B cell (primary cell): ENCODE data around the gene ARSI. TPM values are rescaled to one million over a fixed set of nuclear protein-coding genes. Genes with fewer than 3 reads are reported as not detected.
"Not testable (repeated sequence)": the region's sequence is repeated elsewhere in the genome, so short reads cannot be mapped to it uniquely, and the experiment has no call there.

Source experiments
- ATAC-seq: fragments of 200-7000 bp; cut with Tn5 transposase; one replicate; pipeline ENCODE4 v1.10.0; 2021; ENCODE audit warnings: low read depth, mild to moderate bottlenecking, moderate number of reproducible peaks, moderate library complexity
- CTCF ChIA-PET: fragments of 350-600 bp; sonication (Branson Sonifier 250); formaldehyde crosslinking; loops from one replicate; lab custom pipeline; 2021; ENCODE audit warnings: antibody characterized with exemption, inconsistent platforms; lab: Charles Lee
- POLR2A ChIA-PET: fragments of 350-600 bp; sonication (Branson Sonifier 250); formaldehyde crosslinking; loops from one replicate; lab custom pipeline; 2021; ENCODE audit warnings: antibody characterized with exemption; lab: Charles Lee
- DNase-seq: peaks from one replicate; pipeline ENCODE4 v3.0.0; 2013
- H2AFZ ChIP-seq: 2 replicates; pipeline ENCODE4 v1.6.1; 2012; ENCODE audit warnings: mild to moderate bottlenecking, low read depth, low read length; ENCODE audit not compliant: insufficient read depth, poor library complexity, severe bottlenecking
- H3K27ac ChIP-seq, 2 donors: 1 replicate in 1 of 2; 2 replicates in 1 of 2; pipeline ENCODE4 v1.5.1; 2012 to 2013; ENCODE audit warnings: low read length in 2 of 2, mild to moderate bottlenecking in 2 of 2, moderate library complexity in 1 of 2
- H3K27me3 ChIP-seq, 4 experiments: fragments of 200-600 bp in 1 of 4; sonication (generic) in 1 of 4; replicated peaks in 1 of 4; 1 replicate in 2 of 4; 2 replicates in 2 of 4; pipeline versions ENCODE4 v1.6.1 to v1.7.0; 2013 to 2016; ENCODE audit warnings: low read length in 3 of 4, mild to moderate bottlenecking in 2 of 4, mixed read lengths in 1 of 4, moderate library complexity in 1 of 4; ENCODE audit not compliant: insufficient read depth in 4 of 4, control insufficient read depth in 3 of 4; ENCODE audit errors: control extremely low read depth in 1 of 4
- H3K36me3 ChIP-seq, 2 experiments: replicated peaks in 1 of 2; 1 replicate in 1 of 2; 2 replicates in 1 of 2; pipeline versions ENCODE4 v1.6.1 to v1.7.1; 2013; ENCODE audit warnings: low read length in 1 of 2; ENCODE audit not compliant: insufficient read depth in 2 of 2, control insufficient read depth in 1 of 2; ENCODE audit errors: control extremely low read depth in 1 of 2, extremely low read depth in 1 of 2
- H3K4me1 ChIP-seq, 2 donors: fragments of 200-600 bp in 1 of 2; sonication (generic) in 1 of 2; 1 replicate in 1 of 2; 2 replicates in 1 of 2; pipeline versions ENCODE4 v1.5.1 to v1.6.1; 2013 to 2017; ENCODE audit warnings: low read length in 2 of 2; ENCODE audit not compliant: control insufficient read depth in 2 of 2, insufficient read depth in 2 of 2
- H3K4me2 ChIP-seq: replicated peaks from 2 replicates; pipeline ENCODE3; 2012; ENCODE audit warnings: mild to moderate bottlenecking, low read depth, low read length; ENCODE audit not compliant: poor library complexity, severe bottlenecking
- H3K4me3 ChIP-seq, 5 experiments: fragments of 200-600 bp in 1 of 5; sonication (generic) in 1 of 5; 1 replicate in 3 of 5; 2 replicates in 2 of 5; pipeline versions ENCODE4 v1.5.1 to v1.7.0; 2011 to 2016; ENCODE audit warnings: low read length in 4 of 5, mild to moderate bottlenecking in 4 of 5, low read depth in 2 of 5, control low read depth in 1 of 5, moderate library complexity in 1 of 5; ENCODE audit not compliant: insufficient read depth in 1 of 5; ENCODE audit errors: control extremely low read depth in 1 of 5, extremely low read depth in 1 of 5
- H3K79me2 ChIP-seq: fragments of 200-600 bp; sonication (generic); one replicate; pipeline ENCODE4 v1.6.0; 2016; ENCODE audit warnings: low read length; ENCODE audit not compliant: control insufficient read depth, insufficient read depth
- H3K9ac ChIP-seq: fragments of 200-600 bp; sonication (generic); 2 replicates; pipeline ENCODE4 v1.6.1; 2017; ENCODE audit warnings: mild to moderate bottlenecking, low read length, moderate library complexity
- H3K9me3 ChIP-seq, 3 donors: one replicate each; pipeline versions ENCODE4 v1.6.1 to v1.7.1; 2013; ENCODE audit warnings: low read length in 2 of 3; ENCODE audit not compliant: control insufficient read depth in 2 of 3, insufficient read depth in 1 of 3; ENCODE audit errors: control extremely low read depth in 1 of 3
- H4K20me1 ChIP-seq: 2 replicates; pipeline ENCODE4 v1.6.0; 2012; ENCODE audit warnings: mild to moderate bottlenecking, low read length; ENCODE audit not compliant: insufficient read depth, control insufficient read depth, poor library complexity, severe bottlenecking
- H3K27ac Mint-ChIP-seq: one replicate; pipeline ENCODE4 v1.8.0; 2021; ENCODE audit warnings: mixed read lengths
- H3K27me3 Mint-ChIP-seq: one replicate; pipeline ENCODE4 v1.8.0; 2021; ENCODE audit warnings: mixed read lengths
- H3K4me1 Mint-ChIP-seq: one replicate; pipeline ENCODE4 v1.8.0; 2021; ENCODE audit warnings: mixed read lengths
- H3K4me3 Mint-ChIP-seq: one replicate; pipeline ENCODE4 v1.8.0; 2021; ENCODE audit warnings: mixed read lengths
- H3K9me3 Mint-ChIP-seq: one replicate; pipeline ENCODE4 v1.8.0; 2022; ENCODE audit warnings: mixed read lengths; ENCODE audit not compliant: insufficient read depth
- CTCF ChIP-seq: fragments of 200-600 bp; IDR thresholded peaks from one replicate; pipeline ENCODE4 v1.8.0; 2022; ENCODE audit warnings: antibody characterized with exemption, mild to moderate bottlenecking
- EZH2 ChIP-seq: IDR thresholded peaks from 2 replicates; pipeline ENCODE4 v1.6.1; 2012; ENCODE audit warnings: borderline replicate concordance, low read depth, mild to moderate bottlenecking, moderate library complexity, low read length; ENCODE audit not compliant: insufficient read depth, poor library complexity, severe bottlenecking
- WGBS: methylation state at CpG from one replicate; pipeline ENCODE4 v1.1.5; 2013; ENCODE audit warnings: missing lambda C conversion rate; ENCODE audit not compliant: insufficient coverage; 5-methylcytosine and 5-hydroxymethylcytosine counted together
- intact Hi-C: fragments of 100-400 bp; cut with micrococcal nuclease; formaldehyde crosslinking; loops from one replicate; pipeline ENCODE4 v1.10.0; 2022
- polyA plus RNA-seq: library from polyadenylated mRNA; depleted of rRNA; stranded (reverse); fragments of >200 nt; gene quantifications from 2 replicates; pipeline ENCODE4 v1.2.3, GENCODE V29; 2012
- total RNA-seq, 2 donors: library from RNA; stranded (reverse); fragments of 120-200 nt in 1 of 2; gene quantifications; 1 replicate in 1 of 2; 2 replicates in 1 of 2; pipeline versions ENCODE4 v1.2.3 to v1.2.4, GENCODE V29; 2013 to 2022

The ARSI gene
- total and polyA plus RNA-seq, 2 donors (not counting 1 experiment from before 2014, with no cell fraction given): not detected

GRCh38 chr5:150248946-150249345 lies 53.8 kb downstream of the ARSI start:
- peaks cover 0 to 5% (median 0%) of the 10 kb centered on the region in 3 donors for H3K9me3 ChIP-seq
- ChIA-PET POLR2A (no interaction called here), CTCF (no interaction called here)
- intact Hi-C loops: no loop called here
- H3K4me3 ChIP-seq: no peak overlapping the region
- H3K9ac ChIP-seq: no peak overlapping the region
- H3K4me2 ChIP-seq: no peak overlapping the region
- peaks cover 7% of the 10 kb centered on the region for H3K27me3 Mint-ChIP-seq
- no peaks in the 10 kb centered on the region for H3K4me1 Mint-ChIP-seq
- no peak overlapping the region for H2AFZ ChIP-seq
- no peak overlapping the region for H3K27ac Mint-ChIP-seq
- no peaks in the 10 kb centered on the region for H3K9me3 Mint-ChIP-seq
- peaks cover 0 to 3% (median 0%) of the 10 kb centered on the region in 4 experiments for H3K27me3 ChIP-seq
- H3K4me1 ChIP-seq: no peaks in the 10 kb centered on the region
- H3K27ac ChIP-seq: no peak overlapping the region
- H3K36me3 ChIP-seq: no peaks in the 10 kb centered on the region
- H3K79me2 ChIP-seq: no peaks in the 10 kb centered on the region
- H4K20me1 ChIP-seq: no peaks in the 10 kb centered on the region
- no peak for TF ChIP-seq EZH2
- no peak for TF ChIP-seq CTCF
- WGBS: 92% methylated on average over 3 of the region's 3 CpGs
- DNase-seq: no peak
- no peak for ATAC-seq
- no peak overlapping the region for H3K4me3 Mint-ChIP-seq

GRCh38 chr5:150248493-150248892 lies 54.2 kb downstream of the ARSI start:
- DNase-seq, H3K4me1 ChIP-seq, ATAC-seq, H4K20me1 ChIP-seq, H3K4me3 Mint-ChIP-seq, CTCF ChIA-PET, H2AFZ ChIP-seq, H3K4me1 Mint-ChIP-seq, H3K27ac ChIP-seq, H3K4me2 ChIP-seq, H3K27ac Mint-ChIP-seq, POLR2A ChIA-PET, H3K9me3 Mint-ChIP-seq, H3K79me2 ChIP-seq, H3K27me3 Mint-ChIP-seq, H3K9ac ChIP-seq, H3K36me3 ChIP-seq, H3K27me3 ChIP-seq, H3K9me3 ChIP-seq, intact Hi-C loops, H3K4me3 ChIP-seq: not testable (repeated sequence)
- WGBS: 100% methylated on average over 1 of the region's 6 CpGs
